ENCODE data around the gene COPS4. TPM values are rescaled to one million over a fixed set of nuclear protein-coding genes. Genes with fewer than 3 reads are reported as not detected.
"Not testable (repeated sequence)": the region's sequence is repeated elsewhere in the genome, so short reads cannot be mapped to it uniquely, and the experiment has no call there.

Gene COPS4
- total RNA-seq, 1 donor from 2014 or later = 250 TPM

- no peak for DNase-seq (ENCODE audit: low spot score)
Measured at GRCh38 chr4:83083925-83084475, 49.0 kb downstream of the COPS4 start.

GRCh38 chr4:83084956-83085355, 50.0 kb downstream of the COPS4 start:
- not testable (repeated sequence) for DNase-seq (ENCODE audit: low spot score)

DNA sequence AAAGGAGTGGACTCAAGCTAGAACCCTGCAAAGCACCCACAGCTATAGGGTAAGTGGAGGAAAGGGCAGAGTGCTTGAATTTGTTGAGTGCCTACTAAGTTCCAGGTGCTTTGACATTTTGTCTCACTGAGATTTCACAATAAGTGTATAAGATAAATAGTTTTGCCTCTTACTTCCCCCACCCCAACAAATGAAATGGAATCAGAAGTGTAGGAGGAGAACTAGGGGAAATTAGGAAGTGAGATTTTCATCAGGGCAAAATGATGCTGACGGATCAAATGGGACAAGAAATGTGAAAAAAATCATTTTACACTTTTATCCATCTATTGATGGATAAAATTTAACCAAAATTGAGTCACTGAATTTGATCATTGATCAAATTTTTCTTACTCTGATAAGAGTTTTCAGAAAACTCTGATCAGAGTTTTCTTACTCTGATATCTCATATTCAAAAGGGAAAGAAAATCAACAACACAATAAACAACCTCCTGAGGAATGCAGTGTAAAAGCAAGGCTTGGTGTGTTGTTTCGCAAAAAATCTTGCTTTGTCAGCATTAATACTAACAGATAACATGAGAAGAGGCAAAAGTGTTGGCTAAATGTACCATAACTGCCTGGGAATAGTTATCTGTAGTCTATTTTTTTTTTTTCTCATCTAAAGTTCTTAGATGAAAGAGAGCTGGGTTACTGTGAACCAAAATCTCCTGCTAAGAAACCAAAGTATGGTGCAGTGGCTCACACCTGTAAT, 54.6 kb downstream of the COPS4 start:
- DNase-seq (ENCODE audit: low spot score) = no peak

DNA sequence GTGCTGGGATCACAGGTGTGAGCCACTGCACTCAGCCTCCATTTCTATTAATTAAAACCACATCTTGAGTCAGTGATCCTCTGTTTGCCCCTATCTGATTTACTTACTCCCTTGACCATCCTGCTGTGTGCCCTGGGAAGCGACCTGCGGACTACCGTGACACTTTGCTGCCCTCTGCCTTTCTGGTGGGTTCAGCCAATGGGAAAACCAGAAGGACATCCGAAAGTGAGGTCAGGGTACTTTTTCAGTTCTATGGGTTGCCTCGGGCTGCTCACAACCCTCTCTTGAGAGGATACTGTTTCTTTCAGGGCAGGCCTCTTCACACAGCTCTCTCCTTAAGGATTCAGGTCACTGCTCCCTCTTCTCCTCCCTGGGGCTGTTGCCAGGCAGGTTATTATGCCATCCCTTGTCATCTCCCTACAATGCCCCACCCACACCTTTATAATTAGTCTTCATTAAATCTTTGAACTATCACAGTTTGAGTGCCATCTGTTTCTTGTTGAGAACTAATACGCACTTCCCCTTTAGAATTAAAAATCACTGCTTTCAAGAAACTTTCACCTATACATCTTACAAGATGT, 58.2 kb downstream of the COPS4 start:
- no peak for DNase-seq (ENCODE audit: low spot score)

DNA sequence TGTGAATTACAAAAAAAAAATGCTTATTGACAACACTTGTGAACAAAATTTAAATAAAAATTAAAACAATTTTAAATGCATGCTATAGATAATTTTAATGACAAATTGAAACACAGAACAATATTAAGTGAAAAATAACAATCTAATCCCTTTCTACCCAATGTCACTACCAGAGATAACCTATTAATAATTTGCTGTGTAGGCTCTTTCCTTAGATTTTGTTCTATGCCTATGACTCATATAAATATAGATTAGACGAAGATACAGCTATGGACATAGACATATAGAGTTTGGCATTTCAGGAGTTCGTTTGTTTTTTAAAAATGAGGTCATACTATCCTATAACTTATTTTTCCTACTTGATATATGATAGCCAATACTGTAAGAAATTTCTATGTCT, 61.4 kb downstream of the COPS4 start:
- DNase-seq (ENCODE audit: low spot score) = no peak

- no peak for DNase-seq (ENCODE audit: low spot score)
Measured at GRCh38 chr4:83104991-83105390, 70.0 kb downstream of the COPS4 start.

- DNase-seq (ENCODE audit: low spot score) = no peak
Measured at GRCh38 chr4:83107631-83108030, 72.6 kb downstream of the COPS4 start.

DNA sequence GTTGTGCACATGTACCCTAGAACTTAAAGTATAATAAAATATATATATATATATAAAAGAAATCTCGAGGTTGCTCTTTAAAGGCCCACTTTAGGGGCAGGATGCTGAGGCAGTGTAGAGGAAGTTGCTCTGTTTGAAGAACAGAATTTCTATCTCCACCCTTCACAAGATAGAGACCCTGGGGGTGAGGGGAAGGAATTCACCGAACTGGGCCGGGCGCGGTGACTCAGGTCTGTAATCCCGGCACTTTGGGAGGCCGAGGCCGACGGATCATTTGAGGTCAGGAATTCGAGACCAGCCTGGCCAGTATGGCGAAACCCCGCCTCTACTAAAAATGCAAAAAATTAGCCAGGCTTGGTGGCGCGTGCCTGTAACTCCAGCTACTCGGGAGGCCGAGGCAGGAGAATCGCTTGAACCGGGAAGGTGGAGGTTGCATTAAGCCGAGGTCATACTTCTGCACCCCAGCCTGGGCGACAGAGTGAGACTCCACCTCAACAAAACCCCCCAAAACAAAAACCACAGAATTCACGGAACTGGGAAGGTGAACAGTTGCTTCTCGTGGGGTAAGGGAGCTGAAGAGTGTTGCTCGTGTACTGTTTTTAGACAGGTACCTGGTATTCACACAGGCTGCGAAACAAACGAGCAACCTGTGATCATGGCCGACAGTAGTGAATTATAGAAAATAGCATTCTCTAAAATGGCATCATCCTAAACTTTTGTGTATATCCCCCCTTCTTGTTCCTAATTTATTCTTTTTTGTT, 73.3 kb downstream of the COPS4 start:
- DNase-seq (ENCODE audit: low spot score) = no peak

- peak; percentile 37 for DNase-seq (ENCODE audit: low spot score)
Measured at GRCh38 chr4:83109480-83110222, 74.7 kb downstream of the COPS4 start.

DNA sequence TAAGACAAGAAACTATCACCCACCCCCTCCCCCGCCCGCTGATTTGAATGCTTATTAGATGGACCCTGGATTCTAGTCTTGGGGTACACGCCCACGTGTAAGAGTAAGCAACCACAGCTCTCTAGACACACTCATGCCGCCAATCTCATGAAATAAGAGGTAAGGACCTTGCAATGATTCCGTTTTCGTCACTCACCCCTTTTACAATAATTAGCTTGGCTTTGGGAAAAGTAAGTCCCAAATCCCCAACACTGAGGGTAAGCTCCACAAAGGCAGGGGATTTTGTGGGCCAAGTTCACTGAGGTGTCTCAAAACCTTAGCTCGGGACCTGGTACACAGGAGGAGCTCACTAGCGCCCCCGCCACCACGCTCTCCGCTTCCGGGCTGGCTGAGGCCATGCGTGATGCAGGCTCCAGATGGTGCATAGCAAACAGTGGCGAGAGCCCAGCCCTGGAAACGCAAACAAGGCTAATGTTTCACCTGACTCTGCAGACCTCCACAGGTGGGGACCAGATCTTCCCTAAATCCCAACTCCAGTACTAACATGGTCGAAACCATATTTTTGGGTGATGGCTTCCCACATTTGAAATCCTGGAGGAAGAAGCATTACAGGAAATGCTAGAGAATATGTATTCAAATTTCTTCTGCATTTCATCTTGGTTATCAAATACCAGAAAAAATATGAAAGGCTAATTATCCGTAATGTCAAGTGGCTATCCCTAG, 75.4 kb downstream of the COPS4 start:
- peak; percentile 84 for DNase-seq (ENCODE audit: low spot score)

DNA sequence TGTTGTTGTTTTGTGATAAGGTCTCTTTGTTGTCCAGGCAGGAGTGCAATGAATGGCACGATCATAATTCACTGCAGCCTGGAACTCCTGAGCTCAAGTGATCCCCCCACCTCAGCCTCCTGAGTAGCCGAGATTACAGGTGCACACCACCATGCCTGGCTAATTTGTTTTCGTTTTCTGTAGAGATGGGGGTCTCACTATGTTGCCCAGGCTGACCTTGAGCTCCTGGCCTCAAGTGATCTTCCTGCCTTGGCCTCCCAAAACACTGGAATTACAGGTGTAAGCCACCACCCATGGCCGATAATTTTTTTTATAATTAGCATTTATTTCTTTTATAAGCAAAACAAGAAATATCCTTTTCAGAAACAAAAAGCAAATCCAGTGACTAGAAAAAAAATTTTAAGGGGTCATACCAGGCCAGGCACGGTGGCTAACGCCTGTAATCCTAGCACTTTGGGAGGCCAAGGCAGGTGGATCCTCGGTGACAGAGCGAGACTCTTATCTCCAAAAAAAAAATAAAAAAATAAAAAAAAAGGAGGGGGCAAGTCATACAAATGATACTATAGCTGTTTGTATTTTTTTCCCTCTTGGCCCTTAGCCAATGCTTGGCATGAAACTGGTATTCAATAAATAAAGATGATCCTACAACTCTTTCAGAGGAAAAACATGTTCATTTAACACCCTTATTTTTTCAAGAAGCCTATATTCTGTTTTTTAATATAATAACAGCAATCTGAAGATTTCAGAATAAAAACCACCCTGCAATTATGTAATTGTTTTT, 76.2 kb downstream of the COPS4 start:
- DNase-seq (ENCODE audit: low spot score) = no peak

GRCh38 chr4:83111751-83112141, 76.8 kb downstream of the COPS4 start:
- DNase-seq (ENCODE audit: low spot score) = not testable (repeated sequence)

GRCh38 chr4:83112231-83112630, 77.2 kb downstream of the COPS4 start:
- peak; percentile 10 for DNase-seq (ENCODE audit: low spot score)

GRCh38 chr4:83112678-83113428, 77.9 kb downstream of the COPS4 start:
- DNase-seq (ENCODE audit: low spot score) = peak; percentile 10

DNA sequence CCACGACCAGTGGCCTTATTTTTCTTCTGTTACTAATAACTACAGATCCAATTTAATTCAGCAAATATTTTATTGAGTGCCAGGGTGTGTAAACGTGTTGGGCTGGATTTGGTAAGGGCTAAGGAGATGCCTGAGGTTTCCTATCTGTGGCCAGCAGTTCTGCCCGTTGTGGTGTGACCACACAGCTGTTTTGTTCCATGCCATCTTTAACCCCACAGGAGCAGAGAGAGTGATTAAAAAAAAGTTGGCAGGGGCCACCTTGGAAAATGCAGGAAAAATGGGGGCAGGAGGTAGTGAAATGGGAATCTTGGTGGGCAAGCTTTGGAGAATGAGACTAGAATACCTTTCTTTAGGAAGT, 78.4 kb downstream of the COPS4 start:
- no peak for DNase-seq (ENCODE audit: low spot score)

DNA sequence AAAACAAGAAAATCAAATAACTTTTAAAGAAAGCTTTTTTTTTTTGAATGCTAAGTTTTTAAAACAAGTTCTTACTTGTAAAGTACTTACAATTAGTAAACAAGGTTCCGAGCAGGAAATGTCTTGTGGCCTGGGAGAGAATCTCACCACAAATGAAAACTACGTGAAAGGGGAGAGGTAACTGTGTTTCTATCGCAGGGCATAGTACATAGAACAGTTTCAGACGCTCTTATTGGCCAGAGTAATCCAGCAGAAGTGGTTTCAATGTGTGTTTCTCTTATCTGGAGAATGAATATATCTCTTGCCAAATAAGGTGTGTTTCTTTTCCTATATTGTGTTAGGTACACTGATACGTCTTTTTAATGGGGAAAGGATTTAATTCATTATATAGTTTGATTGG, 79.6 kb downstream of the COPS4 start, which contains the start of gene PLAC8:
Gene PLAC8, minus strand, starts transcription at position 154 of the 400 bp plus-strand sequence. CDS start 6,808 bp downstream, outside the sequence.
- no peak for DNase-seq (ENCODE audit: low spot score)

DNA sequence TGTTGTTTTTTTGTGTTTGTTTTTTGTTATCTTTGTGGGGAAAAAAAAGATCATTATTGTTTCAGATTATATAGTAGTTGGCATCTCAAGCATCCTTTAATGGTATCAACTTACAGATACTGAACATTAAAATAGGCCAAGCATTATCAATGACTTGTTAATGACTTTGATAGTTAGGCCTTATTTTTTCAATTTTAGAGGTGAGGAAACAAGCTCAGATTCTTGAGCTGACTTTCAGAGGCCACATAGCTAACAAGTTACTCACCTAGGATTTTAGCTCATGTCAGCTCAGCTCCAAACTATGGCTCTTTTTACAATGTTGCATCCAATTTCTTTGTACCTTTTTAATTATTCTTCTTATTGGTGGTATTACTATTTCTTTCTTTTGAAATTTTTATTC, 80.0 kb downstream of the COPS4 start:
- no peak for DNase-seq (ENCODE audit: low spot score)

DNA sequence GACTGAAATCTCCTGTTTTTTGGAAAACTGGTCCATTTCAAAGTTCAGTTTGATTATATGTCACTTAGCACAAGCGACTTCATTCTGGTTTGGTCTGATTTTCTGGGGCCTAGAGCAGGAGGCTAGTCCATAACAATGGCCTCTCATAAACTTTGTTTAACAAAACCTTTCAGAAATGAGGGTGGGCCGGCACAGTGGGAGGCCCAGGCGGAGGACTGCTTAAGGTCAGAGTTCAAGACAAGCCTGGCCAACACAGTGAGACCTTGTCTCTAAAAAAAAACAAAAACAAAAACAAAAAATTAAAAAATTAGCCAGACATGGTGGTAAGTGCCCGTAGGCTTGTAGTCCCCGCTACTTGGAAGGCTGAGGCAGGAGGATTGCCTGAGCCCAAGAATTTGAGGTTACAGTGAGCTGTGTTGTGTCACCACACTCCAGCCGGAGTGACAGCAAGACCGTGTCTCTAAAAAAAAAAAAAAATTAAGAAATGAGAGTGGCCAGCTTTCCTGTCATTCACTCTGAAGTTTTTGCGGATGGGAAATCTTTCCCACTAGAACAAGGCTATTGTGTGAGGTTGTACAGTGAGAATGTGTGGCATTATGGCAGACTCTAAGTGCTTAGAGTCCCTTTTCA, 80.8 kb downstream of the COPS4 start:
- no peak for DNase-seq (ENCODE audit: low spot score)

DNA sequence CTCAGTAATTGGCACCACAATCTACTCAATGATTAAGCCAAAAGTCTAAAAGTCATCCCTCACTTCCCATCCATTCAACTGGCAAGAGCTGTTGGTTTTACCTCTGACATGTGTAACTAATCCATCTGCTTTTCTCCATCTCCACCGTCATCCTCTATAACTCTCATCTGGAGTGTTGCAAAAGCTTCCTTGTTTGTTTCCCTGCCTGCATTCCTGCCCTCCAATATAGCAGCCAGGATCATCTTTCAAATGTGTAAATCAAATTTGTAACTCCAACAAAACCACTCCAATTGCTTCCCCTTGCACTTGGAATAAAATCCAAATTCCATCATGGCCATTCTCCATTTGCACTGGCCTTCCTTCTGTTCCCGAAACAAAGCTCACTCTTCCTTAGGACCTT, 83.9 kb downstream of the COPS4 start:
- no peak for DNase-seq (ENCODE audit: low spot score)
